Stimulated activated CD4-positive, alpha-beta T cell treated with anti-CD3 and anti-CD28 coated beads, Interleukin-15, amount 100 ng/mL, for 24 hours (primary cell): ENCODE results near the gene CLIC3.

Experiments used
- DNase-seq: peaks from one replicate; pipeline ENCODE4 v3.0.0-alpha.2; 2020

The CLIC3 gene

DNA sequence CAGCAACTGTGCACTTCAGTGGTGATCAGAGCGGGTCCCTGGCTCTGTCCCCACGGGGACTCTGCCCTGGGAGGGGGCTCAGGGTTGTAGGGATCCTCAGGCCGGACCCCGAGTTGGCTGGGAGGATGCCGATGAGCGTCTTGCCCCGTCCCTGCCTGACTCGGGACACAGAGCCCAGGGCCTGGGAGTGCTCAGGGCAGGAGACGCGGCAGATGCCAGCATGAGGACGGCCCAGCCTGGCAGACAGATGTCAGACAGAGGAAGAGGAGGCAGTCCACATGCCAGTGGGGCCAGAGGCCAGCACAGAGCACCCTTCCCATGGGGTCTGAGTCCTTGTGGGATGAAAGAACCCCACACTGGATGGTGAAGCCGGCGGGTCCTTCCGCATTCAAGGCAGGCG lies 33.0 kb downstream of the CLIC3 start:
- DNase-seq: no peak

GRCh38 chr9:136962701-136963248 lies 33.6 kb downstream of the CLIC3 start:
- DNase-seq: no peak

GRCh38 chr9:136962163-136962562 lies 34.2 kb downstream of the CLIC3 start:
- no peak for DNase-seq

GRCh38 chr9:136961279-136962065 lies 34.9 kb downstream of the CLIC3 start:
- no peak for DNase-seq

GRCh38 chr9:136960938-136961275 lies 35.5 kb downstream of the CLIC3 start:
- no peak for DNase-seq

- no peak for DNase-seq
These were observed 36.0 kb downstream of the CLIC3 start for GRCh38 chr9:136960212-136960937.

- DNase-seq: no peak
These were observed 37.2 kb downstream of the CLIC3 start for GRCh38 chr9:136958898-136959850.

GRCh38 chr9:136958473-136958872 lies 37.9 kb downstream of the CLIC3 start:
- DNase-seq: no peak

DNA sequence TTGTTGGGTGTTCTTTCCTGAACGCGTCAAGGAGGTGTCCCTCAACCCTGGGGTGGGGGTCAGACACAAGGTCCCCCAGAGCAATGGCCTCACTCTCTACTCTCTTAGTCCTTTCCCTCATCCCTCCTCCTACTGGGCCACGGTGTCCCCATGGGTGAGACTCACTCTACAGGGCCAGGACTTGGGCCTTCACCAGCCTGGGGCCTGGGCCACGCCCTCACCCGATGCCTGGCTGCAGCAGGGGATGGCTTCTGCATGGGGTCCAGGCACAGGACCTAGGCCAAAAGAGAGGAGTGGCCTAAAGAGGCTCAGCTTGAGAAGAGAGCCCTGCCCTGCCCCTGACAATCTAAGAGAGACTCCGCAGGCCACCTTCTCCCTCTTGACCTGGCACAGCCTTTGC lies 38.5 kb downstream of the CLIC3 start:
- no peak for DNase-seq

DNA sequence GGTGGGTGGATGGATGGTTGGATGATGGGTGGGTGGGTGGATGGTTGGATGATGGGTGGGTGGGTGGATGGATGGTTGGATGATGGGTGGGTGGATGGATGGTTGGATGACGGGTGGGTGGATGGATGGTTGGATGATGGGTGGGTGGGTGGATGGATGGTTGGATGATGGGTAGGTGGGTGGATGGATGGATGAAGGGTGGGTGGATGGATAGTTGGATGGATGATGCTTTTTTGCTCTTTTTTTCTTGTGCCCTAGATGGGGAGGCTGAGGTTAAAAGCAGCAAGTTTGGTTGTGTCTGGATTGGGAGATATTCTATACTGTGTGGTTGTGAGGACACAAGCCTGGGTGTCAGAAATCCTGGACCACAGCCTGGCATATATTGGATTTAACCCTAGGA lies 38.9 kb downstream of the CLIC3 start:
- no peak for DNase-seq

GRCh38 chr9:136956604-136957003 lies 39.8 kb downstream of the CLIC3 start:
- DNase-seq: no peak

GRCh38 chr9:136955943-136956335 lies 40.4 kb downstream of the CLIC3 start:
- DNase-seq: no peak

- DNase-seq: no peak
These were observed 41.0 kb downstream of the CLIC3 start for GRCh38 chr9:136955202-136955942.

GRCh38 chr9:136954270-136955083 lies 41.9 kb downstream of the CLIC3 start:
- DNase-seq: no peak

DNA sequence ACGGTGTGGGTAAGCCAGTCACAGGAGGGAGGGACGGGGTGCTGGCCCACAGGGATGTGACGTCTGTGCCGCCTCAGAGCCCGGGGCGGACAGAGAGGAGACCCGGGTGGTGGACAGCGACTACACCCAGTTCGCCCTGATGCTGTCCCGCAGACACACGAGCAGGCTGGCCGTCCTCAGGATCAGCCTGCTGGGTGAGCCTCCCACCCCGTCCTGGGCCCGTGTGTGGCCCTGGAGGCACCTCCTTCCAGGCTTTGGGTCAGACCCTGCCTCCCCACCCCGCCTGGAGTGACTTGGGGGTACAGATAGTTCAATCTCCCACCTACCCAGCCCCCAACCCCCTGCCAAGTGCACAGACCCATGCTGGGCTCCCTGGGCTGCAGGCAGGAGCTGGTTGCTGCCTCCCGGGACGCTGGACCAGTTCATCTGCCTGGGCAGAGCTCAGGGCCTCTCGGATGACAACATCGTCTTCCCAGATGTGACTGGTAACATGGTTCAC lies 42.5 kb downstream of the CLIC3 start:
- no peak for DNase-seq

- no peak for DNase-seq
These were observed 43.2 kb downstream of the CLIC3 start for GRCh38 chr9:136952876-136953770.

GRCh38 chr9:136952321-136952850 lies 44.0 kb downstream of the CLIC3 start:
- DNase-seq: no peak

DNA sequence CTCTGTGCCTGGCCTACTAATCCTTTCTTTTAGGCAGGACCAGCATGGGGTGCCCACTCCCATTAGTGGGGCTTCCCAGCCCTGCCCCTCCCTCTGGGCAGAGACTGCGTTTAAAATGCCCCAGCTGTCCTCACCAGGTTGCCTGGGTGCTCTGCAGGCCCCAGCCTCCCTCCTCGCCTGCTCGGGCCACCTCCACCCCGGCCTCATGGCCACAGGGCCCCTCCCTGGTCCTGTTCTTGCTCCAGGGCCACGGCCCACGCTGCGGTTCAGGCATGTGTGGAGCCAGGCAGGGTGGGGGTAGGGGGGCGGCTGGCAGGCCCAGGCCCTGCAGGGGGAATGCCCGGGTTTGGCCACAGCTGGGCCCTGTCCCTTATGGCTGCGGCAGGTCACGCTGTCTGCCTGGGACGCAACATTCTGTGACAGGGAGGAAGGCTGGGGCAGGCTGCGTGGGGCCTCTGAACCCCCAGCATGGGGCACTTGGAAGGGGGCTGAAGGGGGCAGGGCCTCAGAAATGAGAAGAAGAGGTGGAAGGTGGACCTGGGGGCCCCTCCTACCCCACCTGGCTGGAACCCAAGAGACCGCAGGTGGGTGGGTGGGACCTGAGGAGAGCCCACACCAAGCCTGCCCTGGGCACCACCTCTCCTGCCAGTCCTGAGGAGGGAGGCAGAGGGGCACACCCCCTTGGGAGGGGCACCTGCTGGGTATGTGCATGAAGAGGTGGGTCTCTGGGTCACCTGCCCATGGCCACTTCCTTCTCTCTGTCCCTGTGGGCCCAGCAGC lies 44.6 kb downstream of the CLIC3 start, which contains the start of gene LCN12:
TSS of gene LCN12 (plus strand) at position 733 of the 780 bp plus-strand sequence. CDS start 55 bp downstream, outside the sequence.
- DNase-seq: no peak
